Calu3 (cell line): ENCODE data around the gene AK8. TPM values are rescaled to one million over a fixed set of nuclear protein-coding genes. Genes with fewer than 3 reads are reported as not detected.

ENCODE experiments used
- BruUV-seq: library from RNA; stranded (reverse); fragments of 400-500 nt; replicated peaks from 2 replicates; lab custom pipeline; 2021; lab: Mats Ljungman, UMichigan
- CTCF ChIA-PET: fragments of 300-600 bp; sonication (Branson Sonifier 250); formaldehyde crosslinking; loops from one replicate; lab custom pipeline; 2022; ENCODE audit warnings: antibody characterized with exemption; lab: Charles Lee
- DNase-seq: peaks from one replicate; pipeline ENCODE4 v3.0.0; 2022
- H3K27ac Mint-ChIP-seq: one replicate; pipeline ENCODE4 v1.8.0; 2022; ENCODE audit warnings: mixed read lengths; ENCODE audit not compliant: unreplicated experiment
- H3K27me3 Mint-ChIP-seq: one replicate; pipeline ENCODE4 v1.8.0; 2022; ENCODE audit warnings: mixed read lengths; ENCODE audit not compliant: unreplicated experiment
- H3K36me3 Mint-ChIP-seq: one replicate; pipeline ENCODE4 v1.8.0; 2022; ENCODE audit warnings: mild to moderate bottlenecking, moderate library complexity, mixed read lengths; ENCODE audit not compliant: insufficient read depth, unreplicated experiment
- H3K4me1 Mint-ChIP-seq: one replicate; pipeline ENCODE4 v1.8.0; 2022; ENCODE audit warnings: mild to moderate bottlenecking, low read depth, mixed read lengths; ENCODE audit not compliant: unreplicated experiment
- H3K4me3 Mint-ChIP-seq: one replicate; pipeline ENCODE4 v1.8.0; 2022; ENCODE audit warnings: mild to moderate bottlenecking, low read depth, moderate library complexity, mixed read lengths; ENCODE audit not compliant: unreplicated experiment
- H3K9me3 Mint-ChIP-seq: one replicate; pipeline ENCODE4 v1.8.0; 2022; ENCODE audit warnings: low read depth, mixed read lengths; ENCODE audit not compliant: unreplicated experiment
- CTCF ChIP-seq: fragments of 200-600 bp; IDR thresholded peaks from one replicate; pipeline ENCODE4 v1.8.0; 2022; ENCODE audit warnings: antibody characterized with exemption; ENCODE audit not compliant: unreplicated experiment
- intact Hi-C: fragments of 100-400 bp; cut with micrococcal nuclease; formaldehyde crosslinking; loops from one replicate; pipeline ENCODE4 v1.10.0; 2022; ENCODE audit not compliant: unreplicated experiment
- total RNA-seq: library from RNA; stranded (reverse); gene quantifications from 2 replicates; pipeline ENCODE4 v1.2.3, GENCODE V29; 2022

AK8 gene
- total RNA-seq, 1 experiment from 2014 or later, result 1.4 TPM

GRCh38 chr9:132898051-132898450 lies 20.0 kb upstream of the AK8 start:
- H3K4me3 Mint-ChIP-seq, result no peak overlapping the region
- peaks cover 14% of the 10 kb centered on the region for H3K36me3 Mint-ChIP-seq
- no peaks in the 10 kb centered on the region for H3K9me3 Mint-ChIP-seq
- peaks cover 5% of the 10 kb centered on the region for H3K4me1 Mint-ChIP-seq
- BruUV-seq, result no TSS peak
- no peaks in the 10 kb centered on the region for H3K27me3 Mint-ChIP-seq
- no peak overlapping the region for H3K27ac Mint-ChIP-seq
- intact Hi-C loops, result no loop called here
- no peak for TF ChIP-seq CTCF
- CTCF ChIA-PET, result no interaction called here
- no peak for DNase-seq

- Mint-ChIP-seq H3K27ac (no peak overlapping the region), H3K27me3 (no peaks in the 10 kb centered on the region), H3K4me3 (no peak overlapping the region), H3K36me3 (peaks cover 23% of the 10 kb centered on the region), H3K9me3 (no peaks in the 10 kb centered on the region), H3K4me1 (peaks cover 5% of the 10 kb centered on the region)
- DNase-seq, result no peak
- intact Hi-C loops, result no loop called here
- TF ChIP-seq CTCF, result no peak
- TSS peak; percentile 29 for BruUV-seq
- CTCF ChIA-PET, result interaction anchor here (0.6 kb wide), 1 partner anchor 54 kb away, joined by 6 read pairs; no protein-coding TSS in a partner anchor
Observed at GRCh38 chr9:132896906-132897305, 18.8 kb upstream of the AK8 start.

- Mint-ChIP-seq H3K27ac (no peak overlapping the region), H3K27me3 (no peaks in the 10 kb centered on the region), H3K9me3 (no peaks in the 10 kb centered on the region), H3K36me3 (peaks cover 23% of the 10 kb centered on the region), H3K4me1 (peaks cover 5% of the 10 kb centered on the region), H3K4me3 (no peak overlapping the region)
- no peak for DNase-seq
- BruUV-seq, result no TSS peak
- CTCF ChIA-PET, result no interaction called here
- intact Hi-C loops, result no loop called here
- TF ChIP-seq CTCF, result no peak
Observed at GRCh38 chr9:132896264-132896663, 18.2 kb upstream of the AK8 start.

- H3K9me3 Mint-ChIP-seq, result no peaks in the 10 kb centered on the region
- H3K36me3 Mint-ChIP-seq, result peaks cover 23% of the 10 kb centered on the region
- no peaks in the 10 kb centered on the region for H3K27me3 Mint-ChIP-seq
- H3K27ac Mint-ChIP-seq, result no peak overlapping the region
- no TSS peak for BruUV-seq
- CTCF ChIA-PET, result interaction anchor here (0.7 kb wide), 1 partner anchor 11 kb away, joined by 3 read pairs; no protein-coding TSS in a partner anchor
- TF ChIP-seq CTCF, result no peak
- DNase-seq, result no peak
- intact Hi-C loops, result no loop called here
- peaks cover 5% of the 10 kb centered on the region for H3K4me1 Mint-ChIP-seq
- no peak overlapping the region for H3K4me3 Mint-ChIP-seq
Observed at GRCh38 chr9:132894862-132895835, 17.1 kb upstream of the AK8 start.
